GM23248 (cell line): ENCODE results near the gene GFI1B. TPM values are rescaled to one million over a fixed set of nuclear protein-coding genes. Genes with fewer than 3 reads are reported as not detected.

ENCODE experiments used
- DNase-seq: peaks from one replicate; pipeline ENCODE4 v3.0.0-alpha.2; 2015
- H2AFZ ChIP-seq: fragments of 200-600 bp; sonication (generic); 2 replicates; pipeline ENCODE4 v1.6.1; 2016; ENCODE audit warnings: antibody characterized with exemption
- H3F3A ChIP-seq: fragments of 200-600 bp; sonication (generic); 2 replicates; pipeline ENCODE4 v1.6.1; 2016; ENCODE audit warnings: mild to moderate bottlenecking, antibody characterized with exemption, mixed run types; ENCODE audit not compliant: insufficient read depth
- H3K27ac ChIP-seq: fragments of 200-600 bp; sonication (generic); 2 replicates; pipeline ENCODE4 v1.5.1; 2016; ENCODE audit warnings: mild to moderate bottlenecking
- H3K27me3 ChIP-seq: fragments of 200-600 bp; sonication (generic); replicated peaks from 2 replicates; pipeline ENCODE4 v1.6.1; 2016; ENCODE audit warnings: mild to moderate bottlenecking; ENCODE audit not compliant: insufficient read depth
- H3K36me3 ChIP-seq: fragments of 200-600 bp; sonication (generic); 2 replicates; pipeline ENCODE4 v1.6.1; 2016; ENCODE audit warnings: low read depth, mild to moderate bottlenecking
- H3K4me1 ChIP-seq: fragments of 200-600 bp; sonication (generic); 2 replicates; pipeline ENCODE4 v1.6.1; 2016; ENCODE audit warnings: mild to moderate bottlenecking; ENCODE audit not compliant: insufficient read depth
- H3K4me2 ChIP-seq: fragments of 200-600 bp; sonication (generic); one replicate; pipeline ENCODE4 v1.6.1; 2016; ENCODE audit warnings: mild to moderate bottlenecking; ENCODE audit not compliant: unreplicated experiment
- H3K4me3 ChIP-seq: fragments of 200-600 bp; sonication (generic); 2 replicates; pipeline ENCODE4 v1.5.1; 2016; ENCODE audit warnings: mild to moderate bottlenecking
- H3K79me2 ChIP-seq: fragments of 200-600 bp; sonication (generic); 2 replicates; pipeline ENCODE4 v1.6.1; 2016; ENCODE audit warnings: mild to moderate bottlenecking; ENCODE audit not compliant: insufficient read depth
- H3K9ac ChIP-seq: fragments of 200-600 bp; sonication (generic); 2 replicates; pipeline ENCODE4 v1.6.1; 2016; ENCODE audit warnings: mild to moderate bottlenecking
- H3K9me2 ChIP-seq: fragments of 200-600 bp; sonication (generic); 2 replicates; pipeline ENCODE4 v1.6.1; 2016; ENCODE audit warnings: mixed run types, mild to moderate bottlenecking, moderate library complexity; ENCODE audit not compliant: insufficient read depth
- H3K9me3 ChIP-seq: fragments of 200-600 bp; sonication (generic); one replicate; pipeline ENCODE4 v1.6.1; 2017; ENCODE audit warnings: low read depth
- H4K20me1 ChIP-seq: fragments of 200-600 bp; sonication (generic); 2 replicates; pipeline ENCODE4 v1.6.0; 2016; ENCODE audit not compliant: insufficient read depth
- EZH2 ChIP-seq: fragments of 200-600 bp; sonication (generic); IDR thresholded peaks from 2 replicates; pipeline ENCODE4 v1.6.1; 2018; ENCODE audit warnings: antibody characterized with exemption, mild to moderate bottlenecking; ENCODE audit not compliant: insufficient read depth, poor library complexity, severe bottlenecking
- EZH2phosphoT487 ChIP-seq: fragments of 200-600 bp; sonication (generic); IDR thresholded peaks from 2 replicates; pipeline ENCODE4 v1.6.1; 2018; ENCODE audit warnings: antibody characterized with exemption, moderate library complexity, mild to moderate bottlenecking, low read depth; ENCODE audit not compliant: insufficient read depth
- WGBS, 2 experiments: methylation state at CpG; one replicate each; pipeline ENCODE4 v1.1.6; 2015 to 2017; ENCODE audit warnings: low lambda C conversion rate in 2 of 2, low coverage in 1 of 2; ENCODE audit errors: missing lambda C conversion rate in 2 of 2; 5-methylcytosine and 5-hydroxymethylcytosine counted together
- in situ Hi-C: fragments of 300-500 bp; cut with MboI; formaldehyde crosslinking; loops from 2 replicates; pipeline ENCODE4 v1.15.0; 2020
- polyA plus RNA-seq: library from polyadenylated mRNA; unstranded; fragments of >200 nt; fragmentation: Nextera tagmentation; extraction: Ambion mirVana; gene quantifications from 2 replicates; pipeline ENCODE4 v1.2.1, GENCODE V29; 2016
- total RNA-seq: library from RNA; depleted of rRNA; stranded (reverse); fragments of >200 nt; shearing (Covaris generic); gene quantifications from 2 replicates; pipeline ENCODE4 v1.2.3, GENCODE V29; 2014

GFI1B gene
- total and polyA plus RNA-seq, 2 experiments from 2014 or later = not detected

DNA sequence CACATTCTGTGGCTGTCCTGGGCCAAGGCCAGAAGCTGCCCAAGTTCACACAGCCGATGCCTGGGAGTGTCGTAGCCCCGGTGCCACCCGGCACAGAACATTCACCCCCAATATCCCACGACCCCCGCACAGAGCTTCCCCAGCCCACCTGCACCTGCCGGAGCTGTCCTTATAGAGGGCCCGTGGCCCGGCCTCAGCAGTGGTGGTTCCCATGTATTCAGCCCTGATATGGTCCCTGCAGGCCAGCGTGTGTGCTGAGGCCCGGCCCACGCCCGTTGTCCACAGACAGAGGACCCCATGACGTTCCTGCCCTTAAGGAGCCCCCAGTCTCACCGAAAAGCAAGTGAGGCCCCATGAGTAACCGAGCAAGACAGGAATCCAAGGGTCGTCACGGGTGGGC is 5.3 kb upstream of the GFI1B start:
- H3K9me2 ChIP-seq = no peaks in the 10 kb centered on the region
- no peak overlapping the region for H2AFZ ChIP-seq
- no peaks in the 10 kb centered on the region for H3F3A ChIP-seq
- H3K4me2 ChIP-seq = no peak overlapping the region
- H3K36me3 ChIP-seq = no peaks in the 10 kb centered on the region
- 43 to 49% methylated on average over 15 to 18 of the region's 18 CpGs for WGBS, 2 experiments
- H3K9me3 ChIP-seq = no peaks in the 10 kb centered on the region
- no peak for TF ChIP-seq EZH2phosphoT487
- no peak for TF ChIP-seq EZH2
- no peak overlapping the region for H3K27ac ChIP-seq
- H3K4me1 ChIP-seq = no peaks in the 10 kb centered on the region
- in situ Hi-C loops = no loop called here
- no peak for DNase-seq
- H3K9ac ChIP-seq = no peak overlapping the region
- peaks cover 31% of the 10 kb centered on the region for H3K27me3 ChIP-seq
- no peaks in the 10 kb centered on the region for H3K79me2 ChIP-seq
- H3K4me3 ChIP-seq = no peak overlapping the region
- no peaks in the 10 kb centered on the region for H4K20me1 ChIP-seq

DNA sequence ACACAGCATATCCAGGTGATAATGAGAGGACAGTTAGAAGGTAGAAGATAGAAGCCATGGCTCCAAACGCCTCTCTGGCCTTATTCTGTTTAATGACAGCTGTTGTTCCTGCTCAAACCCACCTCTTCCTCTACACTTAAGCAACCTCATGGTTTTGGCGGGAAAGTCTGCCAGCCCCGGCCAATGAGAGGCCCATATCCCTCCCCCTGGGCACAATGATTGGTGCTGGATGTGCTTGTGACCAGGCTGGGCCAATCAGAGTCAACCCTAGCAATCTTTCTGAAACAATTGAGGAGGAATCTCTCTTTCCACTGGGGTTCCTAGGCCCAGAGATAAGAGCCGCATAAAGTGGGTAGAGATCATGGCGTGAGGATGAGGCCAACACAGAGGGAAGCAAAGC is 4.8 kb upstream of the GFI1B start:
- WGBS, 2 experiments = 53 to 57% methylated on average over 5 of the region's 5 CpGs
- H2AFZ ChIP-seq = no peak overlapping the region
- no peaks in the 10 kb centered on the region for H3K4me1 ChIP-seq
- peaks cover 37% of the 10 kb centered on the region for H3K27me3 ChIP-seq
- H3K9me2 ChIP-seq = no peaks in the 10 kb centered on the region
- TF ChIP-seq EZH2 = no peak
- TF ChIP-seq EZH2phosphoT487 = no peak
- DNase-seq = peak; percentile 41
- no peaks in the 10 kb centered on the region for H3K36me3 ChIP-seq
- H4K20me1 ChIP-seq = no peaks in the 10 kb centered on the region
- no peak overlapping the region for H3K27ac ChIP-seq
- no peaks in the 10 kb centered on the region for H3K9me3 ChIP-seq
- no peaks in the 10 kb centered on the region for H3F3A ChIP-seq
- H3K79me2 ChIP-seq = no peaks in the 10 kb centered on the region
- in situ Hi-C loops = no loop called here
- H3K4me3 ChIP-seq = no peak overlapping the region
- no peak overlapping the region for H3K9ac ChIP-seq
- no peak overlapping the region for H3K4me2 ChIP-seq

DNA sequence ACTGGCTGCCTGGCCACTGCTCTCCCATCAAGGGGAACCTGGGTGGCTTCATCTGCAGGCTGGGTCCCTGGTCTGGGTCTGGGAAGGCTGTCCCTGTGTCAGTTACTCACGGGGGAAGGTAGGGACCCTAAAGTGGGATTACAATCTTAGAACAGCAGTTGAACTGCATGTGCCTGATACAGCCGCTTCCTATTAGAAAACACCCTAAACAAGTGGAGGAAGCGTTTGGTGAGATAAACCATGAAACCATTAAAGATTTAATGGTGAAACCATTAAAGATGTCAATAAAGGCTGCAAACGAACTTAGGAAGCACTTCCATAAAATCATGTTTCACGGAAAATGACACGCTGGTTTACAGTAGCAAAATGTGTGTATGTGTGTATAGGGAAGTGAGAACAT is 2.5 kb upstream of the GFI1B start:
- Histone ChIP-seq H2AFZ (no peak overlapping the region), H3K9ac (no peak overlapping the region), H3K27me3 (peaks cover 44% of the 10 kb centered on the region), H3K79me2 (no peaks in the 10 kb centered on the region), H3F3A (no peaks in the 10 kb centered on the region), H4K20me1 (no peaks in the 10 kb centered on the region), H3K27ac (no peak overlapping the region), H3K4me1 (no peaks in the 10 kb centered on the region), H3K9me2 (no peaks in the 10 kb centered on the region), H3K36me3 (no peaks in the 10 kb centered on the region), H3K4me2 (no peak overlapping the region), H3K9me3 (no peaks in the 10 kb centered on the region), H3K4me3 (no peak overlapping the region)
- DNase-seq = no peak
- no peak for TF ChIP-seq EZH2
- TF ChIP-seq EZH2phosphoT487 = no peak
- in situ Hi-C loops = no loop called here
- WGBS, 2 experiments = 34 to 36% methylated on average over 6 of the region's 6 CpGs

DNA sequence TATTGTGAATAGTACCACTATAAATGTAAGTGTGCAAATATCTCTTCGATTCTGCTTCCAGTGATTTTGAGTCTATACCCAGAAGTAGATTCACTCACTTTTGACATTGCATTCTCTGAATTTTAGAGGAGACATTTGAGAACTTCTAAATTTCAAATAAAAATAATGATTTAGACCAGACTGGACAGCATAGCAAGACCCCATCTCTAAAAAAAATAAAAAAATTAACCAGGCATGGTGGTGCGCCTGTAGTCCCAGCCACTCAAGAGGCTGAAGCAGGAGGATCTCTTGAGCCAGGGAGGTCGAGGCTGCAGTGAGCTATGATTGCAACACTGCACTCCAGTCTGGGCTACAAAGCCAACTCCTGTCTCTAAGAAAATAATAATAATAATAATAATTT is 1.9 kb upstream of the GFI1B start:
- no peak for DNase-seq
- TF ChIP-seq EZH2 (no peak), EZH2phosphoT487 (no peak)
- H2AFZ ChIP-seq = no peak overlapping the region
- H3K4me2 ChIP-seq = no peak overlapping the region
- no peak overlapping the region for H3K27ac ChIP-seq
- H3F3A ChIP-seq = no peaks in the 10 kb centered on the region
- no peak overlapping the region for H3K4me3 ChIP-seq
- H3K9ac ChIP-seq = no peak overlapping the region
- H3K79me2 ChIP-seq = no peaks in the 10 kb centered on the region
- H3K36me3 ChIP-seq = no peaks in the 10 kb centered on the region
- no peaks in the 10 kb centered on the region for H4K20me1 ChIP-seq
- peaks cover 48% of the 10 kb centered on the region for H3K27me3 ChIP-seq
- H3K4me1 ChIP-seq = no peaks in the 10 kb centered on the region
- 47 to 58% methylated on average over 3 of the region's 3 CpGs for WGBS, 2 experiments
- H3K9me3 ChIP-seq = no peaks in the 10 kb centered on the region
- in situ Hi-C loops = no loop called here
- H3K9me2 ChIP-seq = no peaks in the 10 kb centered on the region

DNA sequence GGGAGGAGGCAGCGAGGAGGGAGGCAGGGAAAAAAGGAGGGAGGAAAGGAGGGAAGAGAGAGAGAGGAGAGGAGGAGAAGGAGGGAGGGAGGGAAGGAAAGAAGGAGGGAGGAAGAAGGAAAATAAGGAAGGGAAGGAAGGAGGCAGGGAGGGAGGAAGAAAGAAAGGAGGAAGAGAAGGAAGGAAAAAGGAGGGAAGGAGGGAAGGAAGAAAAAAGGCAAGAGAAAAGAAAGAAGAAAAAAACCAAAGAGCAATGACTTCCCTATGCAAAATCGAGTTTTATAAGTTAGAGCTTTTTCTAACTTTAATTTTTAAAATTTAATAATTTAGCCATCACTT is 413 bp upstream of the GFI1B start:
- Histone ChIP-seq H3K4me3 (no peak overlapping the region), H3F3A (no peaks in the 10 kb centered on the region), H3K36me3 (no peaks in the 10 kb centered on the region), H3K27me3 (peaks cover 59% of the 10 kb centered on the region), H3K9me3 (no peaks in the 10 kb centered on the region), H3K4me2 (no peak overlapping the region), H3K4me1 (no peaks in the 10 kb centered on the region), H4K20me1 (no peaks in the 10 kb centered on the region), H3K9ac (no peak overlapping the region), H3K79me2 (no peaks in the 10 kb centered on the region), H3K9me2 (no peaks in the 10 kb centered on the region), H3K27ac (no peak overlapping the region), H2AFZ (no peak overlapping the region)
- no peak for DNase-seq
- 13 to 50% methylated on average over 2 of the region's 2 CpGs for WGBS, 2 experiments
- in situ Hi-C loops = no loop called here
- TF ChIP-seq EZH2 (no peak), EZH2phosphoT487 (no peak)
